ENCODE data around the gene MYH11. TPM values are rescaled to one million over a fixed set of nuclear protein-coding genes. Genes with fewer than 3 reads are reported as not detected.

MYH11 gene
- total and polyA plus RNA-seq, 10 donors: 9.6 to 135 (median 110) TPM

GRCh38 chr16:15749371-15749770 lies 107.5 kb downstream of the MYH11 start:
- Histone ChIP-seq H3K4me3 (no peak overlapping the region), H3K27ac (no peak overlapping the region), H3K36me3 (peaks cover 0 to 94% (median 12%) of the 10 kb centered on the region in 6 donors), H3K27me3 (replicated peaks in 1 of 7) (no peaks in the 10 kb centered on the region), H3K9me3 (no peaks in the 10 kb centered on the region), H3K4me1 (peaks cover 0 to 10% (median 0%) of the 10 kb centered on the region in 6 donors)
- 55 to 80% (median 64%) methylated on average over 2 of the region's 2 CpGs for WGBS, 5 donors
- TF ChIP-seq POLR2AphosphoS5 (IDR thresholded peaks at IDR 0.05) (no peak), POLR2A (IDR thresholded peaks at IDR 0.05) (no peak), CTCF (IDR thresholded peaks at IDR 0.05 in 8 of 11, conservative IDR thresholded peaks at IDR 0.05 in 3 of 11) (no peak)
- DNase-seq: no peak
- intact Hi-C loops (cut with DNase I; ENCODE audit: low total_unique reads): no loop called here

GRCh38 chr16:15748654-15749053 lies 108.2 kb downstream of the MYH11 start:
- Histone ChIP-seq H3K4me1 (peaks cover 0 to 11% (median 0%) of the 10 kb centered on the region in 6 donors), H3K27ac (no peak overlapping the region), H3K36me3 (peaks cover 0 to 94% (median 16%) of the 10 kb centered on the region in 6 donors), H3K4me3 (no peak overlapping the region), H3K27me3 (replicated peaks in 1 of 7) (no peaks in the 10 kb centered on the region), H3K9me3 (no peaks in the 10 kb centered on the region)
- intact Hi-C loops (cut with DNase I; ENCODE audit: low total_unique reads): no loop called here
- no peak for TF ChIP-seq POLR2A (IDR thresholded peaks at IDR 0.05)
- TF ChIP-seq POLR2AphosphoS5 (IDR thresholded peaks at IDR 0.05): no peak
- 85 to 100% (median 92%) methylated on average over 2 of the region's 2 CpGs for WGBS, 5 donors
- DNase-seq: no peak

GRCh38 chr16:15747937-15748336 lies 108.9 kb downstream of the MYH11 start:
- 90 to 97% (median 94%) methylated on average over 10 to 14 of the region's 14 CpGs for WGBS, 5 donors
- no peak for DNase-seq
- H3K27me3 ChIP-seq (replicated peaks in 1 of 7): no peaks in the 10 kb centered on the region
- H3K36me3 ChIP-seq: peaks cover 0 to 94% (median 18%) of the 10 kb centered on the region in 6 donors
- TF ChIP-seq POLR2AphosphoS5 (IDR thresholded peaks at IDR 0.05) (peak in 2 of 3 donors; percentile 17 to 32), POLR2A (IDR thresholded peaks at IDR 0.05) (no peak)
- intact Hi-C loops (cut with DNase I; ENCODE audit: low total_unique reads): no loop called here
- H3K4me3 ChIP-seq: no peak overlapping the region
- H3K4me1 ChIP-seq: peaks cover 0 to 11% (median 0%) of the 10 kb centered on the region in 6 donors
- H3K27ac ChIP-seq: no peak overlapping the region
- no peaks in the 10 kb centered on the region for H3K9me3 ChIP-seq

- TF ChIP-seq CTCF (IDR thresholded peaks at IDR 0.05 in 8 of 11, conservative IDR thresholded peaks at IDR 0.05 in 3 of 11) (no peak), POLR2A (IDR thresholded peaks at IDR 0.05) (no peak), POLR2AphosphoS5 (IDR thresholded peaks at IDR 0.05) (no peak)
- H3K4me1 ChIP-seq: peaks cover 0 to 13% (median 3%) of the 10 kb centered on the region in 6 donors
- H3K4me3 ChIP-seq: no peak overlapping the region
- H3K9me3 ChIP-seq: peaks cover 0 to 1% (median 0%) of the 10 kb centered on the region in 8 donors
- H3K36me3 ChIP-seq: peaks cover 0 to 99% (median 21%) of the 10 kb centered on the region in 6 donors
- no peaks in the 10 kb centered on the region for H3K27me3 ChIP-seq (replicated peaks in 1 of 7)
- intact Hi-C loops (cut with DNase I; ENCODE audit: low total_unique reads): no loop called here
- 90 to 97% (median 95%) methylated on average over 3 to 6 of the region's 6 CpGs for WGBS, 5 donors
- no peak for DNase-seq
- no peak overlapping the region for H3K27ac ChIP-seq
These were observed 110.5 kb downstream of the MYH11 start for GRCh38 chr16:15746332-15746731.

- Histone ChIP-seq H3K4me1 (peaks cover 0 to 13% (median 3%) of the 10 kb centered on the region in 6 donors), H3K9me3 (peaks cover 0 to 8% (median 5%) of the 10 kb centered on the region in 8 donors), H3K27me3 (replicated peaks in 1 of 7) (no peaks in the 10 kb centered on the region), H3K27ac (no peak overlapping the region), H3K36me3 (peaks cover 0 to 100% (median 28%) of the 10 kb centered on the region in 6 donors), H3K4me3 (no peak overlapping the region)
- no peak for DNase-seq
- TF ChIP-seq CTCF (IDR thresholded peaks at IDR 0.05 in 8 of 11, conservative IDR thresholded peaks at IDR 0.05 in 3 of 11): no peak
- TF ChIP-seq POLR2A (IDR thresholded peaks at IDR 0.05): no peak
- no peak for TF ChIP-seq POLR2AphosphoS5 (IDR thresholded peaks at IDR 0.05)
- intact Hi-C loops (cut with DNase I; ENCODE audit: low total_unique reads): no loop called here
- WGBS, 5 donors: 83 to 95% (median 93%) methylated on average over 1 of the region's 1 CpG
These were observed 113.2 kb downstream of the MYH11 start for GRCh38 chr16:15743657-15744056.

All from spleen (tissue), 11 donors.